GM19397 (cell line): ENCODE results near the gene CDKAL1.
"Not testable (repeated sequence)": the region's sequence is repeated elsewhere in the genome, so short reads cannot be mapped to it uniquely, and the experiment has no call there.

Experiments used
- ATAC-seq: cut with Tn5 transposase; IDR thresholded peaks from one replicate; pipeline ENCODE4 v1.9.1; 2021; ENCODE audit warnings: mild to moderate bottlenecking, moderate library complexity; ENCODE audit not compliant: unreplicated experiment

CDKAL1 gene

DNA sequence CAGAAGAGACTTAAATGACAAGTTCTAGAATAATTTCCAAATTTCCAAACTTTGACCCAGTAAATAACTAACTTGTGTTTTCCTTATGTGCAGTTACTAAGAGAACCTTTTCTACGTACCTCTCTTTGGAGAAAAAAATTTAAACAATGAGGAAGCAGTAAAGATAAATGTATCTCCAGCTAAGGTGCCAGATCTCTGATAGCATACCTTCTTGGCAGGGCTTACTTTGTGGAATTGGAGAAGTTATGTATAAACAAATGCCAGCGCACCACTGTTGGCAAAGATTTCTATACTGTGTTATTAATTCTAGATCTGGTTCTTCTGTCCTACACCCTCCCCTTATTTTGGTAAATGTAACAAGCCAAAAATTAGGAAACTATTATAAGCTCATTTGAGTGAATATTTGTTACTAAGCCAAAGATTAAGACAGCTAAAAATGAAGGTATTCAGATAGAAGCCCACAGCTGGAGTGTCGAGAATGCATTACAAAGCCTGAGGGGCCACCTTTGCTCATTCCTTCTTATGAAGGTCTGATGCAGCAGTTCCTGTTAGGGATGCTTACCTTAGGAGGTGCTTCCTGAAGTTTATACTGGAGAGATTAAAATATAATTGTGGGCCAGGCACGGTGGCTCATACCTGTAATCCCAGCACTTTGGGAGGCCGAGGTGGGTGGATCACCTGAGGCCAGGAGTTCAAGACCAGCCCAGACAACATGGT lies 686.2 kb downstream of the CDKAL1 start:
- no peak for ATAC-seq

DNA sequence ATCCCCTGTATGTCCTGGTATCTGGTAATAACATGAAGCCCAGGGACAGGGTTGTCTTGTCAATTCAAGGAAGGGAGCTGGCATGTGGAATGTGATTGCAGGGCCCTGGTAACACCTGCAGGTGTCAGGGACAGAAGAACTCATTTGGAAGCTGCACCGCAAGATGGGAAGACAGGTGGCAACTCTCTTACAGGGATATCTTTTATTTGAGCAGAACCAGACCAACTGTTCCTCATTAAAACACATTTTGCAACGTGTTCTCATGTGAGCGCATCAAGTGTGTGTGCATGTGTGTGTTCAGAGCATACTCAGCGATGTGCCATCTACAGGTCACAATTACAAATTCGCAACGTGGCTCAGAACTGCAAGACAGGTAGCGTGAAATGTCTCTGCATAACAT lies 688.4 kb downstream of the CDKAL1 start:
- ATAC-seq, result no peak

DNA sequence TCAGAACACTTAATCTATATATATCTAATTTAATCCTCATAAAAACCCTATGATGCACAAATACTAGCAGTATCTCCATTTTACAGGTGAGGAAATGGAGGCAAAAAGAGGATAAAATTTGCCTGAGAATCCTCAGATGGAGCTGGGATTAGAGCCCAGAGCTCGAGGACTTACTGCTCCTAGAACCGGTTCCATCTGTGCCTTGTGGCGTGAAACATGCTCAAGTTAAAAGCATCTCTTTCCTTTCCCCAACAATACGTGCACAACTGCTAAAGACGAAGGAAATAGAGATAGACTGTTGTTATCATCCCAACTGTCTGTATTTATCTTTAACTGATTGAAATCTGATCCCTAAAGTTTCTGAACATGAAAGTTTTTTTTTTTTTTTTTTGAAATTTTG lies 691.7 kb downstream of the CDKAL1 start:
- no peak for ATAC-seq

DNA sequence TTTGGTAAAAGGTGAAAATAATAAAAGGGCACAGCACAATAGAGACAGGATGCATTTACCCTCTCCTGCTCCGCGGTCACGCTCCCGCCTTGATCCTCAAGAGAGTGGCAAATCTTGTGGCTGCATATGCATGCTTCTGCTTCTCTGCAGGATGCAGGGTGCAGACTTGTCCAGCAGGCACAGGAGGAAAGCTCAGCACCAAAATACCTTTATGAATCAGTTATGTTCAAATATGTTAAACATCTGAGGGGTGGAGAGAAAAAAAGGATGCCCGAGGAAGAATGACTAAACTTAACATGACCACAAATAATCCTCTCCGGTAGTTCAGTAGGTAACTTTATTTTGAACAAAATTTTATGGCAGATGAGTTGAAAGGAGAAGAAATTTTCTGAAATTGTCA lies 693.2 kb downstream of the CDKAL1 start:
- ATAC-seq, result no peak

DNA sequence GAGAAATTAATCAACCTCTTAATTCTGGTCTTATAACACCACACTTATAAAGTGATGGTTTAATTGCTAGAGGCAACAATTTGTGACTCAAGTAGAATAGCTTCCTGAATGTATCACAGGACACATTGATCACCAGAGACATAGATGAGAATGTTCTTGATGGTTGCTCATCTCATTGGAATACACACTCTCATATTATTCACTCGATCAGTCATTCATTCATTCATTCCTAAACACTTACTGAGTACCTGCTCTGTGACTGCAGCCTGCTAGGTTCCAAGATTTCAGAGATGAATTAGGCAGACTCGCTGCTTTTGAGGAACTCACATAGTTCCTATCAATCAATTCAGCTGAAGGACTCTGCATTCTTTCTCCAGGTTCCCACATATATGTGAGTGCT lies 694.2 kb downstream of the CDKAL1 start:
- no peak for ATAC-seq

DNA sequence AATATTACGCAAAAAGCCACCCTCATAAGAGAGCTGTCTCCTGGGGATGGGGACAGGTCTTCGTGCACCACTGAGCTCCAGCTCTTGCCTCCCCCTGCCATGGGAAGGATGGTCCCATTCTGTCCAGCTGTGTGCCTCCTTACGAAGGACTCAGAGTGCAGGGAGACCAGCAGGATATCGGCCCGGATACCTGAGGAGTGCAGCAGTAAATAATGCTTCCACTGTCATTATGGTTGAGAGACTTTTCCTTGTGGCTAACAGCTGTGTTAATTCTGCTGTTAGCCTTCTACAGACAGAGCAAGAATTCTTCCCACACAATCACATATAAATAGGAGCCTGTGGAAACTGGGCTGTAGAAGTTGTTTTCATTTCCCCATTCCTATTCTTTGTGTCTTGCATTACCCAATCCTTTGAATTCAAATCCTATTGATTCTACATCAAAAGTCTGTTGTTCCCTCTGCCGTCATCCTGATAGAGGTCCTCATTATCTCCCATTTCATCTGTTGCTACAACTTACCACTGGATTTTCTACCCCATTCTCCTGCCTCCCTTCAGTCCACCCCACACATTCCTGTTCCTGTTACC lies 694.7 kb downstream of the CDKAL1 start:
- no peak for ATAC-seq

DNA sequence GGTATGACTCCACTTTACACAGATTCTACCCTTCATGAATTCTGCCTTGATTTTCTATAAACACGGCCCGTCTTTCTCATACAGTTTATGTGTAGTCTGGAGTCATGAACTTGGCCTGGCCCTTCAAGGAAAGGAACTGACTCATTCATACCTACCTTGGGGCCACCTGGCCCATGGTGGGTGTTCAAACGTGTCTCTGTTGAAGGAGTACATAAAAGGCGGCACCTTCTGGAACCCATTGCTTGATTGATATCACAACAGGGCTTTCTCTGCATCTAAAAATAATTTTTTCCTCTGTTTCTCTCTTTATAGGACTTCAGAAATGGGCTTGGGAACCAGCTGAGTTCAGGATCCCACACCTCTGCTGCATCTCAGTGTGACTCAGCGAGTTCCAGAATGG lies 696.3 kb downstream of the CDKAL1 start:
- no peak for ATAC-seq

DNA sequence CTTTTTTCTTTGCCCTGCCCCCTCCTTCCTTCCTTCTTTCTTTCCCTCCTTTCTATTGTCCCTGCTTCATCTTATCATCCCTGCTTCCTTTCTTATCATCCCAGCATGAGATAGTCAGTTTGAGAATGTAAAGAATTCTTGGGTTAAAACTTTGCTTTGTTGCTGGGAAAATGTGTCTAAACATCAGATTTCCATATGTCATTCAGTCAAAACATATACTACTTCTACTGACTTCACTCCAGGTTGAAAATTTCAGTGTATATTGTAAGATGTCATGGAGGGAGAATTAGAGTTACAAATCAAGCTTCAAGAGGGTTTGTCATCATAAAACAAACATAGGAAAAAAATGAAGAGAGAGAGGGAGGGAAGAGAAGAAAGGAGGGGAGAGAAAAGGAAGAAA lies 700.9 kb downstream of the CDKAL1 start:
- ATAC-seq, result no peak

DNA sequence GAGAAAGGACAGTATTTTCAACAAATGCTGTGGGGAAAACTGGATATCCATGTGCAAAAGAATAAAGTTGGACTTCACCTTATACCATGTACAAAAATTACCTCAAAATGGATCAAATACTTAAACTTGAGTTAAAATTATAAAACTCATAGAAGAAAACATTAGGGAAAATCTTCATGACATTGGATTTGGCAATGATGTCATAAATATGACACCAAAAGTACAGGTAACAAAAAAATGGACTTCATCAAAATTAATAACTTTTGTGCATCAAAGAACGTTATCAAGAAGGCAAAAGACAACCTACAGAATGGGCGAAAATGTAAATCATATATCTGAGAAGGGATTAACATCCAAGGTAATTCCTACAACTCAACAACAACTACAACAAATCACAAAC lies 704.0 kb downstream of the CDKAL1 start:
- no peak for ATAC-seq

DNA sequence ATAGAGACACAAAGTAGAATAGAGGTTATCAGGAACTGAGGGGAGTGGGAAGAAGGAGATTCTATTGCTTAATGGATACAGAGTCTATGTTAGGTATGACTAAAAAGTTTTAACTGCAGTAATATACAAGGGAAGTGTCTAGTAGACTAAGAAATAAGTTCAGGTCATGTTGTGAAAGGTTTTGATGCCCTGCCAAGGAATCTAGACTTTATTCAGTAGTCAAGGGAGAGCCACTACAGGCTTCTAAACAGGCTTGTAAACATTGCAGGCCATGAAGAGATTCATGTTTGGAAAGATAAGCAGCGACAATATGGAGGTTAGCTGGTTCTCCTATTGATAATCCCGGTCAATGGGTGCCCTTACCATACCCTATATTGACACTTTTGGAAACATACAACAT lies 706.5 kb downstream of the CDKAL1 start:
- ATAC-seq, result no peak

DNA sequence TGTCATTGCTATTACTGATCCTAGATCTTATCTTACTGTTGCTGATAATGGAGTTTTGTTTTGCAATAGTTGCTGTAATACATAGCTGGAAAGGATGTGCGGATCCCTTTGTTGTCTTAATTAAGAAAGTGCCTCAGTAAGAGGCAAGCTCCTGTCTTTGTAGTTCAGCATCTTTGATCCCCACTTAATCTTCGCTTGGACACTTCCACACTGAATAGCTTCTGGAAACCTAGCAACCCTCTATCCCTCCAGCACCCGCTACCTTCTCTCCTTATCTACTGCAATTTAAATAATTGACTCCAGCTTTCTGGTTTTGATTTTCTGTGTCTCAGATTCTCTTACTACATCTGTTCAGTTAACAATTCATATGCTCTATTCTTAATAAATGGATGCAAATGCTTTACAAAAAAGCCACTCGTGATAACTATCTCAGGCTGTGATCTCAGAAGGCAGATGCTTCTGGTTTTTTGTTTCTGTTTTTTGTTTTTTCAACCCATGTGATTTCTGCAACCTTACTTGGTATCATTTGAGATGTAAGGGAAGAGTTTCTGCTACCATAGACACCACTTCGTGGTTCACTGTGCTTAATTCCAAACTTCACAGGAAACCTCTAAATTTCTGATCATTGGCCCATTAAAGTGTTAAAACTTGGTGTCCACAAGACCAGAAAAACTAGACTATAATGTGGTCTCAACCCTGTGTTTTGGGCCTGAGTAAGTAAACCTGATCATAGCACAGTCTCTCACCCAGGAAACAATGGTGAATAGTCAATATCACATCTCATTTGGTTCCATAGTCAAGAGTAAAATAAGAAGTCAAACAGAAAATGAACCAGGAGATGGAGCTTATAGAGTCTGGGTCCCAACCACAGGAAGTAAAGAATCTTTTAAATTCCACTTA lies 707.2 kb downstream of the CDKAL1 start:
- no peak for ATAC-seq

DNA sequence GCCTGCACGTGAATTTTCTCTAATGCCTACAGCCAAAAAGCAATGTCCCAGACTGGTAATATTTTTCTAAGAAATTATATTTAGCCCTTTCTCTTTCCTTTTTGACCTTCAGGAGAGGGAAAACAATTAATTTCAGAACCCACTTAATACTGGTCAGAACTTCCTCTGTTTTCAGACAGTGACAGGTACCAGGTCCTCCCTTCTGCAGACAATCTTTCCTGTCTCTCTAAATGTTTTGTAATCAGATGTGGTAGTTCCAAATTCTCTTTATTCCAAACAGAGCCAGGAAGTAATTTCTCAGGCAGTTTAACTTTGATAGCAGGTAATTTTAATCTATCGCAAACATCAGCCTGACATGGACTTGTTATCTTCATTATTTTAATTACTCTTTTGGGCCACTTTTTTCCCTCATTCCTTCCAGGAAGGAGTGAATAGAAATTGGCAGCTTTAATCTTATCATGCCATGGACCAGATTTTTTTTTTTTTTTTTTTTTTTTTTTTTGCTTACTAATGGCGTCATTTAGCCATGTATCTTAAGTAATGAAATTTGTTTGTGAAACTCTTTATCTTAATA lies 710.7 kb downstream of the CDKAL1 start:
- no peak for ATAC-seq

DNA sequence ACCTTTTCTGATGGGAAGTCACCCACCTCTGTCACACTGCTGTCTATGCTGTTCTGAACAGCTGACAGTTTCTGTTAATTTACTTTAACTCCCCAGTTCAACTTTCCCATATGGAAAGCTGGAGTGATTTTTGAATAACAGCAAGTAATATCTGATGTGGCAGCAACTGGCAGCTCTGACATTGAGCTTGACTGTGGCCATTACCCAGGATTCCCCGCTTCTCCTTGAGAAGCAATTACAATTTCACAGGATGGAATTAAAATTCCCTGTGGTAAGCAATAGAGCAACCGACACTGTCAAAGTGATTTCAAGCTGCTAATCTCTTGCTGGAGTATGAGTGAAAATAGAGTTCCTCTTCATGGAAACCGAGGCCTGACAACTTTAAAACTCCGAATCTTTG lies 711.2 kb downstream of the CDKAL1 start:
- no peak for ATAC-seq

DNA sequence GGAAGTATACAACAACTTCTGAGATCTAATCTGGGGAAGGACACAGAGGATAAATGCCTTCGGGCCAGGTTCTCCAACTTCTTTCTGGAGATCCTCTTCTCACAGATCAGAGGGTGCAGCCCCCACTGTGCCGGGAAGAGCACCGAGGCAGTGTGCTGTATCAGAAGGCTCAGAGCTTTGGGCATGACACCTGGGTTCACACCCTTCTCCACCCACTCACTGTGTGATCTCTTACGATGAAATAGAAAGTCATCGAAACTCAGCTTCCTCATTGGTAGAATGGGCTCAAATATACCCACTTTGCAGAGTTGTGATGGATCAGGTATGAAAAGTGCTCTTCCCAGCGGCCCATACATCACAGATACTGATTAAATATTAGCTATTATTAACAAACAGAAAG lies 711.8 kb downstream of the CDKAL1 start:
- ATAC-seq, result no peak

DNA sequence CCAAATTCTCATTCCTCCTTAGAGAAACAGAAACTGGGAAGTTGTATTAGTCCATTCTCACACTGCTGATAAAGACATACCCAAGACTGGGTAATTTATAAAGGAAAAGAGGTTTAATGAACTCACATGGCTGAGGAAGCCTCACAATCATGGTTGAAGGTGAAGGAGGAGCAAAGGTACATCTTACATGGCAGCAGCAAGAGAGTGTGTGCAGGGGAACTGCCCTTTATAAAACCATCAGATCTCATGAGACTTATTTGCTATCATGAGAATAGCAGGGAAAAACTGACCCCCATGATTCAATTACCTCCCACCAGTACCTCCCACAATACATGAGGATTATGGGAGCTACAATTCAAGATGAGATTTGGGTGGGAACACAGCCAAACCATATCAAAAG lies 720.2 kb downstream of the CDKAL1 start:
- not testable (repeated sequence) for ATAC-seq

DNA sequence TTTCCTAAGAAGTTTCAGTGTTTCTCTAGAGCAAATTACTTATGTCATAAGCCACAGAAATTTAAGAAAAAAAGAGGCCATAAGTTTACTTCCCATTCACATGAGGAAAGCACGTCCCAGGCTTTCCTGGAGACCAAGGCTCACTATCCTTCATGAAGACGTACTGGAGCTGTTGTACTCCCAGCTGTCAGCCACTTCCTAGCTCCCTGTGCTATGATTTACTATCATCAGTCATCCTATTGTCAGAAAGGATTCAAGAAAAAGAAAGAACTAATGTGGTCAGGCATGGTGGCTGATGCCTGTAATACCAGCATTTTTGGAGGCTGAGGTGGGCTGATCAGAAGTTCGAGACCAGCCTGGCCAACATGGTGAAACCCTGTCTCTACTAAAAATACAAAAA lies 721.9 kb downstream of the CDKAL1 start:
- no peak for ATAC-seq

DNA sequence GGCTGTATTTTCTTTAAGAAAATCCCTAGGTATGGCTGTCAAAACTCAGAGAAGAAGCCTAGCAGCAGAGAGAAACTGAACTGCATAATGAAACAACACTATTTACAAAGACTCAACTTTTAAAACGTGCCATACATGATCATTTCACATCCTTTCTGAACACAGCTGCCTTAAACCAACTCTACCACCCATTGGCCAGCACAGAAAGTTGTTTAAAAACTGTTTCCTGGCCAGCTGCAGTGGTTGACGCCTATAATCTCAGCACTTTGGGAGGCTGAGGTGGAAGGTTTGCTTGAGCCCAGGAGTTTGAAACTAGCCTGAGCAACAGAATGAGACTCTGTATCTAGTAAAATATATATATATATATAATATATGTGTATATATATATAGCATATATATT lies 722.9 kb downstream of the CDKAL1 start:
- no peak for ATAC-seq

DNA sequence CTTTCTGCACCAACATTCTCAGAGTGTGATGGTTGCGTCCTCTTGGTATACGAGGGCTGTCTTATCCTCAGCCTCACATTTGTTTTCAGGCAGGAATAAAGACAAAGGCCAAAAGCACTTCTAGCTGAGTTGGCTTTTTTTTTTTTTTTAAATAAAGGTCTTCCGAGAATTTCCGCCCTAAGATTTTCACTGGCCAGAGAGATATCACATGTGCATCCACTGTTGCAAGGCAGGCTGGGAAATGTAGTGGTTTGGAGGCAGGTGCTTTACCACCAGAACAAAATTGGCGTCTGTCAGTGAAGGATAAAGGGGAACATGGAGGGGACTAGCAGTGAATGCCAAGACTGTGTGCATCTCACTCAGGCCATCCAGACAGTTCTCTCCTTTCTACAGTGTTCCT lies 724.4 kb downstream of the CDKAL1 start:
- no peak for ATAC-seq

DNA sequence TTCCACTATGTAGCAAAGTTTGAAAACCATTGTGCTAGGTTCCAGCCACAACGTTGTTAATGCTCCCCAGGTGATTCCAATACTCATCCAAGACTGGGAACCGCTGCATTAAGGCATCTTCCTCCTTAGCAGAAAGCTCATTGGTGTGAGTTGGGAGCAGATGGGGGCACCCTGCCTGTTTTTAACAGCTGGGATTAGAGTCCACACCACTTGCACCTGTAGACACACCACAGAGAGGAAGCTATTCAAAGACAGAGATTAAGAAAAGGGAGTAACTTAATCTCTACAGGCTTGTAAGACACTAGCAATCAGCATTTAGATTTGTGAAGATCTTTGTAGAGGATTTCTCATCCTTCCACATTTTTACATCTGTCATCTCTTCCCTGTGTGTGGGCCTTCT lies 725.4 kb downstream of the CDKAL1 start:
- no peak for ATAC-seq

DNA sequence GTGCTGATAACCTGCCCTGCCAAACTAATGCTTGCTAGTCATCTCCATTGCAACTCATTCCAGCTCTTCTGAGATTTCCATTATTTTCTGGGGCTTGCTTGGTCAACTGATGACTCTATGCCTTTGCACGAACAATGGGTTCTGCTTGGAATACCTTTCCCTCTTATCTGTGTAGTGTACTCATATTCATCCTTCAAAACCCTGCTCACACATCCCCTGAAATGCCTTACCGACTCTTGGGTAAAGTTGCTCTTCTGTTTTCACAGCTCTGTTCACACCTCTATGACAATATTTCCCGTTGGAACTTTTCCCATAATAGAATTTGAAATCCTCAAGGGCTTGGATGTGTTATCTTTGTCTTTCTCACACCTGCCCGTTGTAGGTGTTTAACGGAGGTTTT lies 728.2 kb downstream of the CDKAL1 start:
- ATAC-seq, result no peak

DNA sequence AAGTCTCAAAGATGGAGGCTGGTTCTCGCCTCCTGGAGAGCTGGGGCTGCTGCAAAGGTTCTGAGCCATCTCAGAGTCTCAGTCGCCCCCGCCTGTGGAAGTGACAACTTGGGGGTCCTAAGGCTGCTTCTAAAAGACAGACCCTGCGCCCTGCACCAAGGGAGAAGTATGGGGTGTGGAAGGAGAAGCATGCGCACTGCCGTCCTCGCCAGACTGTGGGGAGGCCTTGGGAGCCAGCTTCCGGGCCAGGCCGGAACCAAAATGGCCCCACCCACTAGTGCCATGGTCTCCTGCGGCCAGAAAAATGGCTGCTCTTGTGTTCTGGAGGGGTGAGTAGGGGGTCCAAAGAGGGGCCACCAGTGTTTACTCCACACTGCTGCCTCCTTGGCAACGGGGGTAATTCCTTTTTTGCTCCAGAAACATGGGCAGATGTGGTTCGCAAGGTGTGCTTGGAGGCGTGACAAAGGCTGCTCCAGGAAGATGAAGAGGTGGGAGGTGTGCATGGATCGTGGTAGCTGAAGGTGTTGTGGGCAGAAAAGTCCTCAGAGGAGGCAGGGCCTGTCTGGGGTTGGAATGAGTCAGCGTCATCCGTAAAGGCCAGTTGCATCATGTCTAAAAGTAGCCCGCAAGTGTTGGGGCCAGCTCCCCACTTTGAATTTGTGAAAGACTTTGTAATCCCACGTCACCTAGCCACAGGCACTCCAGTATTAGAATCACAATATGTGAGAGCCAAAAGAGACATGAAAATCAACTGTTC lies 729.5 kb downstream of the CDKAL1 start:
- ATAC-seq, result no peak
